Measurements from ENCODE around the gene APLN.

The APLN gene

DNA sequence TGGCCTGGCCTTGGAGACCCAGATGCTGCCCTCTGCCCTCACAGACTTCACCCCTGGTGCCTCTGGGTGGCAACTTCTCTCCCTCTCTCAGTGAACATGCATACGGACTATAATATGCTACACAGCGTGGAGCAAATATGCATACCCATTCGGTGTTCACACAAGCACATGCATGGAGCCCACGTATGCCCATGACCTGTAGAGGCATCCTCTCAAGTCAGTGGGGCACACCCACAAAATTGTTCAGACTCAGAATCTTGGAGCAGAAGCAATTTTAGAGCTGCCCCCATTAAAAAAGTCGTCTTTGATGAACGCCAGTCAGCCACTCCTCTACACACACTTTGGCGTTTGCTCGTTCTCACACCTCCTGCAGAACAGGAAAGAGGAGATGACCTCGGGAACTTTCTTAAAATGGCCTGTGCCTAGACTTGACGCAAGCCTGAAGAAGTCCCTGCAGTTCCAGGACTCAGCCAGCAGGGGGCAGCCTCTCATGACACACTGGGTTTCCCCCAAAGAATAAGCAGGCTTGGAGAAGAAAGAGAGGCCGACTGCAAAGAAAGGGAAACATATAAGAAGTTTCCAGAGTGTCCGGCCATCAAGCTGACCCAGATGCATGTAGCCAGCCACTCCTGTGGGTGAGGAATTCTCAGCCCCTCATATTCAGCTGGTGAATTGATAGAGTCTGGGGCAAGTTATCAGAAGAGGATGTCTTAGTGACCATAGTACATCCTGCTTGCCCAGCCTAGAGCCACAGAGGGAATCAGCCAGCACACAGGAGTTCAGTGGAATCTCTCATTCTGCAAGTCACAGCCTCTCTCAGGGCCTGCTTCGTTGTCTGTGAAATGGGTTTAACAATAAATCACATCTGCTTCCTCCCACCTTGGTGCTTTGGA is 17.3 kb downstream of the APLN start:
- in situ Hi-C loops (cut with HindIII; ENCODE audit: low sequenced_read_pairs) = no loop called here
- TF ChIP-seq, protein P1, sequence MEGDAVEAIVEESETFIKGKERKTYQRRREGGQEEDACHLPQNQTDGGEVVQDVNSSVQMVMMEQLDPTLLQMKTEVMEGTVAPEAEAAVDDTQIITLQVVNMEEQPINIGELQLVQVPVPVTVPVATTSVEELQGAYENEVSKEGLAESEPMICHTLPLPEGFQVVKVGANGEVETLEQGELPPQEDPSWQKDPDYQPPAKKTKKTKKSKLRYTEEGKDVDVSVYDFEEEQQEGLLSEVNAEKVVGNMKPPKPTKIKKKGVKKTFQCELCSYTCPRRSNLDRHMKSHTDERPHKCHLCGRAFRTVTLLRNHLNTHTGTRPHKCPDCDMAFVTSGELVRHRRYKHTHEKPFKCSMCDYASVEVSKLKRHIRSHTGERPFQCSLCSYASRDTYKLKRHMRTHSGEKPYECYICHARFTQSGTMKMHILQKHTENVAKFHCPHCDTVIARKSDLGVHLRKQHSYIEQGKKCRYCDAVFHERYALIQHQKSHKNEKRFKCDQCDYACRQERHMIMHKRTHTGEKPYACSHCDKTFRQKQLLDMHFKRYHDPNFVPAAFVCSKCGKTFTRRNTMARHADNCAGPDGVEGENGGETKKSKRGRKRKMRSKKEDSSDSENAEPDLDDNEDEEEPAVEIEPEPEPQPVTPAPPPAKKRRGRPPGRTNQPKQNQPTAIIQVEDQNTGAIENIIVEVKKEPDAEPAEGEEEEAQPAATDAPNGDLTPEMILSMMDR (IDR thresholded peaks at IDR 0.05; ENCODE audit: low read depth, low read length) = peak; percentile 90
- DNase-seq (ENCODE audit: low read depth, low spot score) = peak; percentile 62
- H3K4me3 ChIP-seq (ENCODE audit: low read depth, low read length) = no peak overlapping the region

- in situ Hi-C loops (cut with HindIII; ENCODE audit: low sequenced_read_pairs) = no loop called here
- no peak for DNase-seq (ENCODE audit: low read depth, low spot score)
- H3K4me3 ChIP-seq (ENCODE audit: low read depth, low read length) = no peak overlapping the region
- TF ChIP-seq, protein P1 (IDR thresholded peaks at IDR 0.05; ENCODE audit: low read depth, low read length) = no peak
Measured at GRCh38 chrX:129636175-129636681, 18.5 kb downstream of the APLN start.

- no peak overlapping the region for H3K4me3 ChIP-seq (ENCODE audit: low read depth, low read length)
- in situ Hi-C loops (cut with HindIII; ENCODE audit: low sequenced_read_pairs) = no loop called here
- no peak for DNase-seq (ENCODE audit: low read depth, low spot score)
- TF ChIP-seq, protein P1 (IDR thresholded peaks at IDR 0.05; ENCODE audit: low read depth, low read length) = no peak
Measured at GRCh38 chrX:129634541-129634940, 20.2 kb downstream of the APLN start.

DNA sequence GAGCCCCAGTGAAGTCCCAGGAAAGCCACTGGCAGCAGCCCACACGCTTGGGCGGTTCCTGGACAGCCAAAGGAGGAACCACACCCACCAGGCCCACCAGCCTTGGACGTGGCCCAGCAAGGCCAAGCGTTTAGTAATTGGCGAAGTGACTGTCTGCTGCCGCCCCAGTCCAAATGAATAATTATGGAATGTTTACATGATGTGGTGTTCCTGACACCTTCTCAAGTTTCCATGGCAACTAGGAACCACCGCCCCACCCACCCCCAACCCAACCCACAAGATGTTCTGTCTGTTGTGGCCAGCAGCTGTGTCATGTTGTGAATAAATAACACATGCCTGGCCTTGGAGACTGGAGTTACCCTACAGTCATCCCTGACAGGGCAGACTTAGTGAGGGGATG is 22.3 kb downstream of the APLN start:
- no peak overlapping the region for H3K4me3 ChIP-seq (ENCODE audit: low read depth, low read length)
- TF ChIP-seq, protein P1 (IDR thresholded peaks at IDR 0.05; ENCODE audit: low read depth, low read length) = no peak
- in situ Hi-C loops (cut with HindIII; ENCODE audit: low sequenced_read_pairs) = no loop called here
- no peak for DNase-seq (ENCODE audit: low read depth, low spot score)

- no peak for DNase-seq (ENCODE audit: low read depth, low spot score)
- TF ChIP-seq, protein P1 (IDR thresholded peaks at IDR 0.05; ENCODE audit: low read depth, low read length) = no peak
- no peak overlapping the region for H3K4me3 ChIP-seq (ENCODE audit: low read depth, low read length)
- in situ Hi-C loops (cut with HindIII; ENCODE audit: low sequenced_read_pairs) = no loop called here
Measured at GRCh38 chrX:129631849-129632248, 22.9 kb downstream of the APLN start.

DNA sequence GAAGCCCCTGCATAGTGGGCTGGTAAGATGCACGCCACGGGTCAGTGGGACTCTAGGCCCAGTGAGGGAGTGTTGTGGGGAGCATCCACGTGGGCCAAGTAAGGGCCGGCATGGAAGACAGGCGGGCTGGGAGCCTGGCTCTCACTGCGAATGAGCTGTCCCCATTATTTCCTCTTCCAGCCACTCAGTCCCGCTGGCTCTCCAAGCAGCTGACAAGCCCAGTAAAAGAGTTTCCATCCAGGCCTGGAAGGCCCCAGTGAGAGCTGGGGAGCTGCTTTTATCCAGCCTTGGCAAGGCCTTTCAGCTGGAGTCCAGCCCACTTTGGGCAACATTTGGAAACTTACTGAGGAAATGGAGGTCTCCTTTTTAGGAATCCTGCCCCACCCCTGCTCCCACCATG is 24.9 kb downstream of the APLN start:
- DNase-seq (ENCODE audit: low read depth, low spot score) = no peak
- H3K4me3 ChIP-seq (ENCODE audit: low read depth, low read length) = no peak overlapping the region
- in situ Hi-C loops (cut with HindIII; ENCODE audit: low sequenced_read_pairs) = no loop called here
- TF ChIP-seq, protein P1 (IDR thresholded peaks at IDR 0.05; ENCODE audit: low read depth, low read length) = no peak
